SK-N-SH (cell line): ENCODE data around the gene L1TD1. TPM values are rescaled to one million over a fixed set of nuclear protein-coding genes. Genes with fewer than 3 reads are reported as not detected.

Experiments used
- CTCF ChIA-PET: fragments of 300-600, 350-600 bp; formaldehyde crosslinking; extraction: SDS; loops from one replicate; lab custom pipeline; 2021; lab: Yijun Ruan, JAX
- POLR2A ChIA-PET: fragments of 350-600 bp; sonication (Branson Sonifier 250); formaldehyde crosslinking; extraction: SDS; loops from one replicate; lab custom pipeline; 2020; ENCODE audit warnings: antibody characterized with exemption, inconsistent platforms; lab: Yijun Ruan, JAX
- DNase-seq: peaks from one replicate; pipeline ENCODE4 v3.0.0; 2012
- H2AFZ ChIP-seq: fragments of 200-600 bp; sonication (generic); 2 replicates; pipeline ENCODE4 v1.8.1; 2016; ENCODE audit warnings: antibody characterized with exemption, mild to moderate bottlenecking, low read depth
- H3F3A ChIP-seq: fragments of 200-600 bp; sonication (generic); replicated peaks from 2 replicates; pipeline ENCODE3; 2016; ENCODE audit warnings: antibody characterized with exemption, mild to moderate bottlenecking; ENCODE audit not compliant: insufficient read depth
- H3K27ac ChIP-seq, 2 experiments: fragments of 200-500 bp in 1 of 2; fragments of 200-600 bp in 1 of 2; sonication (Bioruptor generic) in 1 of 2; sonication (generic), shearing (Covaris generic) in 1 of 2; 2 replicates each; pipeline versions ENCODE4 v1.5.1 to v1.6.1; 2014 to 2016; ENCODE audit warnings: low read depth in 2 of 2, inconsistent platforms in 1 of 2, low read length in 1 of 2, mild to moderate bottlenecking in 1 of 2, mixed read lengths in 1 of 2
- H3K27me3 ChIP-seq: fragments of 200-600 bp; sonication (generic), shearing (Covaris generic); 2 replicates; pipeline ENCODE4 v1.6.1; 2016; ENCODE audit warnings: mixed run types; ENCODE audit not compliant: insufficient read depth
- H3K36me3 ChIP-seq, 2 experiments: fragments of 200-500 bp in 1 of 2; fragments of 200-600 bp in 1 of 2; sonication (Bioruptor generic) in 1 of 2; sonication (generic) in 1 of 2; replicated peaks in 1 of 2; 2 replicates each; pipeline versions ENCODE3 to v1.5.1; 2014 to 2016; ENCODE audit warnings: low read length in 1 of 2, mild to moderate bottlenecking in 1 of 2; ENCODE audit not compliant: insufficient read depth in 2 of 2, control insufficient read depth in 1 of 2
- H3K4me1 ChIP-seq, 2 experiments: fragments of 200-500 bp in 1 of 2; fragments of 200-600 bp in 1 of 2; sonication (Bioruptor generic) in 1 of 2; sonication (generic), shearing (Covaris generic) in 1 of 2; 2 replicates each; pipeline versions ENCODE4 v1.5.1 to v1.6.1; 2014 to 2016; ENCODE audit warnings: low read depth in 1 of 2, low read length in 1 of 2, mixed run types in 1 of 2; ENCODE audit not compliant: insufficient read depth in 2 of 2, control insufficient read depth in 1 of 2
- H3K4me2 ChIP-seq: fragments of 200-600 bp; sonication (generic), shearing (Covaris generic); 2 replicates; pipeline ENCODE4 v1.6.1; 2017; ENCODE audit warnings: mixed run types
- H3K4me3 ChIP-seq, 2 experiments: fragments of 200-500 bp in 1 of 2; fragments of 200-600 bp in 1 of 2; sonication (Bioruptor generic) in 1 of 2; sonication (generic), shearing (Covaris generic) in 1 of 2; 2 replicates each; pipeline versions ENCODE4 v1.5.1 to v1.8.1; 2014 to 2016; ENCODE audit warnings: low read depth in 2 of 2, inconsistent platforms in 1 of 2, low read length in 1 of 2, mild to moderate bottlenecking in 1 of 2, mixed read lengths in 1 of 2, moderate library complexity in 1 of 2
- H3K79me2 ChIP-seq: fragments of 200-600 bp; sonication (generic); 2 replicates; pipeline ENCODE4 v1.8.1; 2017; ENCODE audit warnings: mild to moderate bottlenecking; ENCODE audit not compliant: insufficient read depth
- H3K9ac ChIP-seq: fragments of 200-600 bp; sonication (generic); 2 replicates; pipeline ENCODE4 v1.6.1; 2017; ENCODE audit warnings: mixed run types
- H3K9me2 ChIP-seq: fragments of 200-600 bp; sonication (generic); 2 replicates; pipeline ENCODE4 v1.6.1; 2017; ENCODE audit warnings: mixed run types
- H3K9me3 ChIP-seq: fragments of 200-600 bp; sonication (generic); 2 replicates; pipeline ENCODE4 v1.6.1; 2017; ENCODE audit warnings: mixed run types, mild to moderate bottlenecking, moderate library complexity
- H4K20me1 ChIP-seq: fragments of 200-600 bp; sonication (generic); 2 replicates; pipeline ENCODE4 v1.6.1; 2017; ENCODE audit warnings: mild to moderate bottlenecking, mixed run types; ENCODE audit not compliant: insufficient read depth
- CTCF ChIP-seq: fragments of 200-600 bp; sonication (generic); IDR thresholded peaks from 2 replicates; pipeline ENCODE4 v1.6.1; 2017; ENCODE audit warnings: antibody characterized with exemption, mild to moderate bottlenecking, moderate library complexity
- ELF1 ChIP-seq: IDR thresholded peaks from 2 replicates; pipeline ENCODE4 v1.4.0; 2012
- EP300 ChIP-seq, 2 experiments: IDR thresholded peaks; 2 replicates each; pipeline versions ENCODE4 v1.4.0 to v1.6.1; 2012; ENCODE audit warnings: borderline replicate concordance in 1 of 2, low read depth in 1 of 2, low read length in 1 of 2
- FOSL2 ChIP-seq: IDR thresholded peaks from 2 replicates; pipeline ENCODE4 v1.4.0; 2012; ENCODE audit warnings: low read depth, mild to moderate bottlenecking, moderate library complexity, borderline replicate concordance
- FOXJ3 ChIP-seq: sonication (generic); formaldehyde crosslinking; IDR thresholded peaks from 2 replicates; pipeline ENCODE4 v1.5.1; 2020; ENCODE audit warnings: mild to moderate bottlenecking, missing genetic modification reagents
- JUND ChIP-seq: IDR thresholded peaks from 2 replicates; pipeline ENCODE4 v1.4.0; 2012
- MAX ChIP-seq: IDR thresholded peaks from 2 replicates; pipeline ENCODE4 v1.4.0; 2012; ENCODE audit warnings: low read depth
- MEF2A ChIP-seq: IDR thresholded peaks from 2 replicates; pipeline ENCODE4 v1.4.0; 2012; ENCODE audit warnings: low read depth, borderline replicate concordance
- NFIC ChIP-seq: IDR thresholded peaks from 2 replicates; pipeline ENCODE4 v1.4.0; 2012; ENCODE audit warnings: borderline replicate concordance
- RAD21 ChIP-seq: IDR thresholded peaks from 2 replicates; pipeline ENCODE4 v1.6.1; 2012; ENCODE audit warnings: mild to moderate bottlenecking, low read length
- REST ChIP-seq: IDR thresholded peaks from 2 replicates; pipeline ENCODE4 v1.6.1; 2012; ENCODE audit warnings: mild to moderate bottlenecking, low read depth, low read length, moderate library complexity
- SIN3A ChIP-seq: IDR thresholded peaks from 2 replicates; pipeline ENCODE4 v1.6.1; 2012; ENCODE audit warnings: low read depth, mild to moderate bottlenecking, low read length, moderate library complexity, borderline replicate concordance
- TAF1 ChIP-seq: IDR thresholded peaks from 2 replicates; pipeline ENCODE4 v1.6.1; 2012; ENCODE audit warnings: low read depth, mild to moderate bottlenecking, low read length, moderate library complexity, borderline replicate concordance
- TEAD4 ChIP-seq: IDR thresholded peaks from 2 replicates; pipeline ENCODE4 v1.4.0; 2012; ENCODE audit warnings: mild to moderate bottlenecking, borderline replicate concordance; ENCODE audit not compliant: insufficient read depth
- WGBS: methylation state at CpG from one replicate; pipeline ENCODE4 v1.1.6; 2017; ENCODE audit warnings: low lambda C conversion rate; 5-methylcytosine and 5-hydroxymethylcytosine counted together
- polyA plus RNA-seq, 3 experiments: library from polyadenylated mRNA; depleted of rRNA; stranded (reverse); fragments of >200 nt; gene quantifications; 2 replicates each; pipeline ENCODE4 v1.2.3, GENCODE V29; 2012
- TF ChIP-seq, protein P1 (sequence below): IDR thresholded peaks from 2 replicates; pipeline ENCODE4; 2012

Gene L1TD1
- polyA plus RNA-seq, 1 of the 3 experiments (the other 2 are of a cell fraction) = not detected

DNA sequence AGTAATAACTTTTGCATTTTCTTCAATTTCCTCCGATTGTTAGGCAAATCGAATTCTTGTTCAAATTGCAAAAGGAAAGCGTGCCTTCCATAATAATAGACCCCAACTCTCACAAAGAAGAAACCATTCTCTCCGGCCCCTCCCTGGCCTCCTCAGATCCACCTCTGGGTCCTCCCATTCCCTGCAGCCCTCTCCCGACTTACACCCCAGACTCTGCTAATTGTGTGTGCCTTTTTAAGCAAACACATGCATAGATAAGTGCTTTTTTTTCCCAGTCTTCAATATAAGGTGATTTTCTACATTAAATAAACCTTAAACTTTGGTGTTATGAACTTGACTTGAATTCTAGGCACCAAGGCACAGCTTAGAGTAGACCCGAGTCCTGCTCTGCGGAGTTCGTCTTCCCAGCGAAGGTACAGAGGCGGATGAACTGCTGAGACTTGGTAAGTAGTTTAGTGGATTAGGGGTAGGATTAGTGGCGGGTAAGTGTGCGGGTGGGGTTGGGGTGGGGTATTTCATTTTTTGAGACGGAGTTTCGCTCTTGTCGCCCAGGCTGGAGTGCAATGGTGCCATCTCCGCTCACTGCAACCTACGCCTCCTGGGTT, 1.5 kb downstream of the L1TD1 start:
- Histone ChIP-seq H3K9me2 (no peaks in the 10 kb centered on the region), H3K4me2 (no peak overlapping the region), H3K27ac (no peak overlapping the region), H3K4me3 (no peak overlapping the region), H3K27me3 (no peaks in the 10 kb centered on the region), H3K79me2 (no peaks in the 10 kb centered on the region), H4K20me1 (no peaks in the 10 kb centered on the region), H2AFZ (no peak overlapping the region), H3K9me3 (no peaks in the 10 kb centered on the region), H3K9ac (no peak overlapping the region), H3F3A (no peaks in the 10 kb centered on the region), H3K36me3 (no peaks in the 10 kb centered on the region), H3K4me1 (no peaks in the 10 kb centered on the region)
- peak; percentile 18 for DNase-seq
- ChIA-PET CTCF (interaction anchor here (2.8 kb wide), 1 partner anchor 21 kb away, joined by 10 read pairs; no protein-coding TSS in a partner anchor), POLR2A (no interaction called here)
- TF ChIP-seq CTCF (no peak), FOSL2 (no peak), SIN3A (no peak), FOXJ3 (CRISPR knock-in tag) (no peak), MAX (no peak), ELF1 (no peak), EP300 (IDR thresholded peaks at IDR 0.05; ENCODE audit: borderline replicate concordance in 1 of 2, low read depth in 1 of 2, low read length in 1 of 2) (no peak), NFIC (no peak), REST (no peak), TEAD4 (no peak), TAF1 (no peak), JUND (no peak), RAD21 (no peak), MEF2A (no peak)
- TF ChIP-seq, protein P1, sequence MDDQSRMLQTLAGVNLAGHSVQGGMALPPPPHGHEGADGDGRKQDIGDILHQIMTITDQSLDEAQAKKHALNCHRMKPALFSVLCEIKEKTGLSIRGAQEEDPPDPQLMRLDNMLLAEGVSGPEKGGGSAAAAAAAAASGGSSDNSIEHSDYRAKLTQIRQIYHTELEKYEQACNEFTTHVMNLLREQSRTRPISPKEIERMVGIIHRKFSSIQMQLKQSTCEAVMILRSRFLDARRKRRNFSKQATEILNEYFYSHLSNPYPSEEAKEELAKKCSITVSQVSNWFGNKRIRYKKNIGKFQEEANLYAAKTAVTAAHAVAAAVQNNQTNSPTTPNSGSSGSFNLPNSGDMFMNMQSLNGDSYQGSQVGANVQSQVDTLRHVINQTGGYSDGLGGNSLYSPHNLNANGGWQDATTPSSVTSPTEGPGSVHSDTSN = no peak
- whole genome bisulfite sequencing = 76% methylated on average over 17 of the region's 17 CpGs
